Stimulated activated CD4-positive, alpha-beta T cell treated with anti-CD3 and anti-CD28 coated beads, Interleukin-15, amount 100 ng/mL, for 48 hours (primary cell): Measurements from ENCODE around the gene GLTP.
A peak's percentile ranks its signal among the peaks of the same experiment; 100 is the strongest.
"Not testable (repeated sequence)": the region's sequence is repeated elsewhere in the genome, so short reads cannot be mapped to it uniquely, and the experiment has no call there.

Experiments used
- DNase-seq, 2 donors: peaks; one replicate each; pipeline ENCODE4 v3.0.0-alpha.2; 2020; ENCODE audit warnings: low read depth in 2 of 2

GLTP gene, protein sequence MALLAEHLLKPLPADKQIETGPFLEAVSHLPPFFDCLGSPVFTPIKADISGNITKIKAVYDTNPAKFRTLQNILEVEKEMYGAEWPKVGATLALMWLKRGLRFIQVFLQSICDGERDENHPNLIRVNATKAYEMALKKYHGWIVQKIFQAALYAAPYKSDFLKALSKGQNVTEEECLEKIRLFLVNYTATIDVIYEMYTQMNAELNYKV

DNA sequence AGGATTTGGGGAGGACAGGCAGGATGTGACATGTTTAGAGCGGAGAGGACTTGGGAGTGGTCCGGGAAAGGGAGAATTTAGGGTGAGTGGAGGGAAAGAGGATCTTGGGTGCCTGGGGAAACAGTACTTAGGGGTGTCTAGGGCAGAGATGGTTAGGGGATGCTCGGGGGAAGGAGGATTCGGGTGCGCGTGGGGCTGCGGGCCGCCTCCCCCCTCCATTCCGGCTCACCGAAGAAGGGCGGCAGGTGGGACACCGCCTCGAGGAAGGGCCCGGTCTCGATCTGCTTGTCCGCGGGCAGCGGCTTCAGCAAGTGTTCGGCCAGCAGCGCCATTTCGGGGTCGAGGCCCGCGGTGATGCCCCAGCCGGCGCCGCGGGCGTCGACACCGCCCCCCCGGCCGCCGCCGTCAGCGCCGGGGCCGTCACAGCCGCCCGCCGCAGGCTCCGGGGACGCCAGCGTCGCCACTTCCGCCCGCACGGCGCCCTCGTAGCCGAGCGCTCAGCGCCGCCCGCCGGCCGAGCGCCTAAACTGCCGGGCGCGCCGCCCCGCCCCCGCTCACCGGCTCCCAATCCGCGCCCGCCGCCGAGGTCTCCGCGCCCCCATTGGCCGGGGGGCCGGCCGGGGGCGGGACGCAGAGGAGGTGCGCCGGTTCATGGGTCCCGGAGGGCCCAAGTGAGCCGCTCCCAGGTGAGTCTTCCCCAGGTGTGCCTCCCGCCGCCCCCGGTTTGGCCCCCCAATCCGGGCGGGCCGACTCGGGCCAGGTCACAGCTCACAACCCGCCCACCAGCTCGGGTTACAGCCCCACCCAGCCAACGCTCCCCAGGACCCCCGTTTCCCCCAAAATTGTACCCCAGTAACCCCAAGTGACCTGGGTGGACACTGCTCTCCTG, at the start of gene GLTP:
GLTP (minus strand) TSS at position 499 of the 889 bp plus-strand sequence; CDS start at position 332, 167 bp downstream.
- peak; percentile 65 to 87 for DNase-seq

DNA sequence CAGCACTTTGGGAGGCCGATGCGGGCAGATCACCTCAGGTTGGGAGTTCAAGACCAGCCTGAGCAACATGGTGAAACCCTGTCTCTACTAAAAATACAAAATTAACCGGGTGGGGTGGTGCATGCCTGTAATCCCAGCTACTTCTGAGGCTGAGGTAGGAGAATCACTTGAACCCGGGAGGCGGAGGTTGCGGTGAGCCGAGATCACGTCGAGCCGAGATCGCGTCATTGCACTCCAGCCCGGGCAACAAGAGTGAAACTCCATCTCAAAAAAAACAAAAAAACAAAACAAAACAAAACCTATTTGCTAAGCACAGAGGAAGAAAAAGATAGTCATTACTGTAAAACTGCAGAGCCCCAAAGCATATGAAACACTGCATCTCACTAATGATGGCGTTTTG, 49.0 kb upstream of the GLTP start:
- not testable (repeated sequence) for DNase-seq

DNA sequence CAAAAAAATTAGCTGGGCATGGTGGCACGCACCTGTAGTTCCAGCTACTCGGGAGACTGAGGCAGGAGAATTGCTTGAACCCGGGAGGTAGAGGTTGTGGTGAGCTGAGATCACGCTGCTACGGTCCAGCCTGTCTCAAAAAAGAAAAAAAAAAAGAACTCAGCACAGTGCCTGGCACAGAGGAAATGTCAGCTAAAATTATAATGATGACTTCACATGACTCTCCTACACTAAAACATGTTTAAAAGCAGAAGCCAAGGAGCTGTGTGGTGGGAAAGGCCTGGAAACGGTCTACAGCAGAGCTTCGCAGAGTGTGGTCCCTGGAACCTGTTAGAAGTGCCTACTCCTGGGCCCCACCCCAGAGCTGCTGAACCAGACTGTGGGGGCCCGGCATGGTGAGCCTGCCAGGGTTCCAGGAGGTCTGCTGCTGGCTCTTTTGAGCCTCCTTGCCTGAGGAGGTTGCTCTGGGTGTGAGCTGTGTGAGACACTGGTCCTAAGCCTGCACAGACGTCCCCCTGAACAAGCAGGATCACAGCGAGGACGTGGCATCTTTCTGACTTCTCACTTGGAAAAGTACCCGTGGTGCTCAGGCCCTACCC, 47.8 kb upstream of the GLTP start:
- no peak for DNase-seq

DNA sequence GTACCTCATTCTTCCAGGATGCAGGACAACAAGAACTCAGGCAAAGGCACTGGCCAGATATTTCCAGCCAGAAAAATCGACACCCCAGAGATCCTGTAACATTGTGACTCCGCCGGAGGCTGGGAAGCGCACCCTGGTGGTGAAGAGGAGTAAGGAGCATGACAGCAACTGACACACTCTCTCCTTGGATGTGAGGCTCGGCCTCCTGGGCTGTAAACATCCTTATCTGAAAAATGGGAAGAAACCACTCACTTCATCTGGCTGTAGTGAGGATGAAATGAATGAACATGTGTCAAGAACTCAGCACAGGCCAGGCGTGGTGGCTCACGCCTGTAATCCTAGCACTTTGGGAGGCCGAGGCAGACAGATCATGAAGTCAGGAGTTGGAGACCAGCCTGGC, 47.3 kb upstream of the GLTP start:
- DNase-seq: peak; percentile 11 to 24

DNA sequence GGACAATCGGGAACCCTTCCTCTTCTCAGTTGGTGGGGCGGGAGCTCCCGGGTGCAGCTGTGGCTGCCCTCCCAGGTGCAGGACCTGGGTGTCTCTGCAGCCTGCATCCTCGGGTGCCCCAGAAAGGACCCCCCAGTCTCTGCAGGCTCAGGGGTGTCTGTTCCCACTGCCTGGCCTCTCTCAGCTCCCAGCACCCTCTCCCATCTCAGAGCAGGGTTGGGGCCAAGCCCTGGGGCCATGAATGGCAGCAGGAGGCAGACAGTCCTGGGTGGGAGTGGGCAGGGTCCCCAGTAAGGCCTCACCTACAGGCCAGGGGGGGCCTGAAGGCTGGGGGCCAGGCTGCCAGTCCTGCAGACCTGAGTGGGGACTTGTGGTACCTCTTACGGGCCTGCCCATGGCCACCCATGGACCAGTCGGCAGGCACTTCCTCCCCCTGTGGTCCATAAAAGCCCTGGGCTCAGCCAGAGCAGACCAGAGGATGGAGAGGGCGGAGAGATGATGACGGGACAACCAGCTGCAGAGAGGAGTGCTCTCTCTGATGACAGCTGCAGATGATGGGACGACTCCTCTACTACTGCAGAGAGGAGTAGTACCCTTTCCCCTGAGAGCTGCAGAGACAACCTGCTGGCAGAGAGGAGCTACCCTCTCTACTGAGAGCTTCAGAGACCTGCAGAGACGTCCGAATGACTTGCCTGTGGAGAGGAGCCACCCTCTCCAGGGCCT, 46.3 kb upstream of the GLTP start:
- DNase-seq: no peak

DNA sequence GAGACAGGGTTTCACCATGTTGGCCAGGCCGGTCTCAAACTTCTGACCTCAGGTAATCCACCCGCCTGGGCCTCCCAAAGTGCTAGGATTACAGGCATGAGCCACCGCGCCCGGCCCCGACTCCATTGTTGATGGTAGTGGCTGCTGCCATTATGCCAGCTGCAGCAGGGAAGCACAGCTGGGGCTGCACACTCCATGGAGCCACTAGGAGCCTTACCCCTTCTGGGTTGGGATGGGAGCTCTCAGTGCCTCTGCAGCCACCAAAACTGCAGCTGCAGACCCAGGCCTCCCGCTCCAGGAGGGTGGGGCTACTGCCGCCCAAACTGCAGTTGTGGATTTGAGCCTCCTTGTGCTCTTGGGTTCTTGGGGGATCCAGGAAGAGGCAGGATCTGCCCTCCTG, 45.7 kb upstream of the GLTP start:
- DNase-seq: no peak

DNA sequence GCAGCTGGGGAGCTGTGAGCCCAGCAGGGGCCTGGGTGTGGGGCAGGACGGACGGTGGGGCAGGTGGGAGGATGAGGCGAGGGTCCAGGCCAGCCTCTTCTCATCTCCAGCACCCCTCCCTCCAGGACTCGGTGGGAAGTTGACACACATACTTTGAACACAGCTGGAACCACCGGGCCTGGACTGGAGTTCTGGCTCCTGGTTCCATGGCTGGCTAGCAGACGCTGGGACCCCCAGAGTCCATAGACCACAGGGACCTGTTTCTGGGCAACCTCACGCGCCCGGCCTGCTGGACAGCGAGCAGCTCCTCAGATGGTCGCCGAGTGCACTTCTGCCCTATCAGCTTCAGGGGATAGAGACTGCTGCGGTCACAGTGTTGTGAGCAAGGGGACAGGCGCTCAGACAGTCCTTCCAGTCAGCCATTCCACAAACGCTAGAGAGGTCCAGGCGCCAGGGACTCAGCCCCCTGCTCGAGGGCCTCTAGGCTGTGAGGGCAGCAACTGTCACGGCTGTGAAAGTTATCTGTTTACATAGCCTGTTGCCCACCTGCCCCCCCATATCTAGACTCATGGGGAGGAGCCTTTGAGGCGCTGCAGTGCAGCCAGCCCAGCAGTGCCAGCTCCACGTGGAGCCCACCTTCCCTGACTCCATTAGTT, 45.0 kb upstream of the GLTP start:
- DNase-seq: no peak

DNA sequence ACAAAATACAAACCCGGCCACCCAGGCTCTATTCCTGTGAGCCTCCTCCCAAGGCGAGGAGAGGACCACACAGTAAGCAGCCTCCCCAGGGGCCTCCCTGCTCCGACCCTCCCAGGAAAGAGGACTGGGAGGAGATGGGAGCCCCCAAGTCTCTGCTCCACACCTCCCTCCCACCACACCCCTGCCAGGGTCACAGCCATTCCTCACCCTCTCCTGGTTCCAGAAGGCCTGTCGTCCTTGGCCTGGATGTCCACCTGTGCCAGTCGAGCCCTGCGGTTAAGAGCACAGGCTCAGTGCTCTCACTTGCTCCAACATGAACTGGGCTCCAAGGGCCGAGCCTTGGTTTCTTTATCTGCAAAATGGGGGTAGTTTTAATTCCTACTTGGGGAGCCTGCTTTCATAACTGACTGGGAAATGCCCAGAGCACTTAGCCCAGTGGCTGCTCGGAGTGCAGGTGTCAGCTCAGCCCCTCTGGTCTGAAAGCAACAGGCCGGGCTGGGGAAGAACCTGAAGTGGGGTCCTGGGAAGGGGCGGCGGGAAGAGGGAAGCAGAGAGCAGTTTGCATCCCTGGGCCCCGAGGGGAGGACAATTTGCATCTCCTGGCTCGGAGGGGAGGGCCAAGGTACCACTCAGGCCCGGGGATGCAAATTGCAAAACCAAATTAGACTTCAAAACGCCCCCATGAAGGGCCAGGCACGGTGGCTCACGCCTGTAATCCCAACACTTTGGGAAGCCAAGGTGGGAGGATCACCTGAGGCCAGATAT, 43.3 kb upstream of the GLTP start:
- DNase-seq: no peak

DNA sequence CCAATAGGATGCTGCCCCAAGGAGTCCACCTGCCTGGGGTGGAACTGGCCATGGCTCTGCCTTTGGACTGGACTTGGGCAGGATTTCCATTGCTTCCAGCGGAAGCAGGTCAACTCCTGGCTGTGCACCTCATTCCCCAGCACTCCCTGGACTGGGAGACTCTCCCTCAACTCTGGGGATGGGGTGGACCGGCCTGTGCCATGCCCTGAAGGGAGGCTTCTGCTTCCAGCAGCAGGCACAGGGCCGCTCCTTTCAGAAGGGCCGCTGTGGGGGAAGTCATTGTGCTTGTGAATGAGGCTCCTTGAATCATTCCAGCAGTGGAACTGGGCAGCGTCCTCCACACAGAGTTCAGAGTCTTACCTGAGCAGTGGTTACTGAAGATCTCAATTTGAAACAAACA, 42.7 kb upstream of the GLTP start:
- DNase-seq: no peak

DNA sequence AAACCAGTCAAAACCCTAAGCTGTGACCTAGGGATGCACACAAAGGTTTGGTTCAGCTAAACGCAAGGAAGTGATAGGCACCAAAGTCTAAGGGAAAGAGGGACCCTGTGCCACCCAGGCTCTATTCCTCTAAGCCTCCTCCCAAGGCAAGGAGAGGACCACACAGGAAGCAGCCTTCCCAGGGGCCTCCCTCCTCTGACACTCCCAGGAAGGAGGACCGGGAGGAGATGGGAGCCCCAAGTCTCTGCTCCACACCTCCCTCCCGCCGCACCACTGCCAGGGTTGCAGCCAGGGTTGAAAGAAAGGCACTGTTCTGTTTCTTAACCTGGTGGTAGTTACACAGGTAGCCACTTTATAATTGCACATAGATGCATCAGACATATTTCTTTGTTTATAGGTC, 41.6 kb upstream of the GLTP start:
- DNase-seq: no peak

DNA sequence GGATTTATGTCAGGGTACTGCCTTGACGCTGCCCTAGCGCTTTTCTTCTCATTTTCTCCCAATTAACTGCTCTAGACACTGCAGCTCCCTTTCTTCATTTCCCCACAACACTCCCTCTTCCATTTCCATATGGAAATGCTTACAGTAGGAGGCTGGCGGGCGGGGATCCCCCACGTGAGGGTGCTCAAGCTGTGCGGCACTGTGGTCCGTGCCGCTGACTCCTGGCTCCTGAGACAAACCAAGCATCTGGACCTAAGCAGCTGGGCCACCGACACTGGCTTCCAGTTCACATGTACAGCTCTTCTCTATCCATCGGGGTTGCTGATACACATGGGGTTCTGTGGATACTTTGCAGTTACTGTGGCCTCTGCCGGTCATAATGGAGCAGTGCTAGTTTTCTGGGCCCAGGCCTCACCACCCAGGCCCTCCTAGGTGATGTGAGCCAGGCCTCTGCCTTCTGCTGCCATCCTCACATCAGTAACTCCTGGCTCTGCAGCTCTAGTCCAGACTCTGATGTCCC, 40.0 kb upstream of the GLTP start:
- DNase-seq: no peak

DNA sequence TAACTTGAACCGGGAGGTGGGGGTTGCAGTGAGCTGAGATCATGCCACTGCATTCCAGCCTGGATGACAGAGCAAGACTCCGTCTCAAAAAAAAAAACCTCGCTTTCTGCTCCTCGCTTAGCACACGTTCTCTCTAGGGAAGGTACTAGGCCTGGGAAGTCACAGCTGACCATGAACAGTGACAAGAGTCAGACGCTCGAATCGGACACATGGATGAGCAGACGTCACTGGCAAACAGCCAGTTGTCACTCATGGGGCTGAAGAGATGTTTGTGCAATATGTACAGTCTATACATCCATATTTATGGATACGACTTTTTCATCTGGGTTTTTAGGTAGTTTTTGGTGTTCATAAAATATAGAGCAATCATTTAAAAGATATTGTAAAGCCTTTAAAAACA, 39.1 kb upstream of the GLTP start:
- no peak for DNase-seq

DNA sequence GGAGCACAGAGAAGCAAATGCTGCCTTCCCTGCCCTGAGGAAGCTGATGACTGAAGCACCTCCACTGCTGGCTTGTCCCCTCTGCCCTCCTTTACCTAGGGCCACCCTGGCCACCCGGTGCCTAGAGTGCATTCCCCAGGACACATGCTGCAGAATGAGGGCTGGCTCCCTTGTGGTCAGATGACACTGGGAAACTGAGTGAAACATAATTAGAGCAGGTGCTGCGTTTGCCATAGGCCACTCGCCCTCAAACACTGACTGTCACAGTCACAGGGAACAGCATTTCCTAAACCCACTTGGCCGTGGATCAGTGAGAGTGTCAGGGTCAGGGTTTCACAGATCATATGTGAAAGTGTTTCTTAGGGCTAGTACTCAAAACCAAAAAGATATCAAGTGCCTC, 35.7 kb upstream of the GLTP start:
- no peak for DNase-seq

DNA sequence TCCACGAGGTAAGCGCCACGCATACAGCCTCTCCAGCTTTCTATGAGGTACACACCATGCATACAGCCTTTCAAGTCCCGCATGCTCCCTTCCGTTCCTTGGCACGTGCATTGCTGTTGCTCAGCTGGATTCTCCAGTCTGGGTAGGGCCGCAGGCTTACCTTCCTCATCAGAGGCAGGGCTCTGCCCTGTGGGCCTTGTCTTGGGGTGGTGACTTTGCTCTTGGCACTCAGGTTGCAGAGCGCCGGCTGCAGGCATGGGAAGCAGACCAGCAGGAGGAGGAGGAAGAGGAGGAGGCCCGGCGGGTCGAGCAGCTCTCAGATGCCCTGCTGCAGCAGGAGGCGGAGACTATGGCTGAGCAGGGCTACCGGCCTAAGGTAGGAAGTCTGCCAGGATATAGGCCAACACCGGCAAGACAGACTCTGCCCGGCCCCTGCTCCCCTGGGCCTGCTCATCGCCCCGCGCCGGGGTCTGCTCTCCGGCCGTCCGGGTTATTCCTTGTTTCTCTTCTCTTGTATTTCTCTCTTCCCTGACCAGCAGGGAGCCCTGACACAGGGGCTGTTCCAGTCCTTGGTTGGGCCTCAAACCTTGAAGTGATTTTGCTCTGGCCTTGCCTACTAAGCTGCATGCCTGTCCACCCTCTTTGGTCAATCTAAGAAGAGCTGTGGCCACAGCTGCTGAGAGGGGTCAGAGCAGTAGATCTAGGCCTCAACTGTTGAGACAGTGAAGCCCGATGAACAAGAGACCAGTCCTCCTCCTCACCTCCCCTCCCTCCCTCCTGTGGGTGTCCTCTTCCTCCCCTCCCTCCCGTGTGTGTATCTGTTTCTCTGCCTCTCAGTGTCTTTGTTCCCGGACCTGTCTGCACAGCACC, 35.1 kb upstream of the GLTP start:
- no peak for DNase-seq

DNA sequence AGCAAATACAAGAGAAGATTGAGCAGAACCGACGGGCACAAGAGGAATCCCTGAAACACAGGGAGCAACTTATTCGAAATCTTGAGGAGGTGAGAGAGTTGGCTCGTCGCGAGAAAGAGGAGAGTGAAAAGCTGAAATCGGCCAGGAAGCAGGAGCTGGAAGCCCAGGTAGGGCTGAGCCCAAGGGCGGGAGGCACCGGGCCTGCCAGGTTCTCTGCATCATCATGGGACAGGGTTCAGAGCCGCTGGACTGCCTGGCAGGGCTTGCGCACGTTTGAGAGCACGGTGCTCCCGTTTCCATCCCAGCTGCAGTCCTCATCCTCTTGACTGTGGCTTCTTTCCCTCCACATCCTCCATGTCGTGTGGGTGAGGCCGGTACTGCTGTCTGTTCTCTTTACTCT, 34.1 kb upstream of the GLTP start:
- no peak for DNase-seq

DNA sequence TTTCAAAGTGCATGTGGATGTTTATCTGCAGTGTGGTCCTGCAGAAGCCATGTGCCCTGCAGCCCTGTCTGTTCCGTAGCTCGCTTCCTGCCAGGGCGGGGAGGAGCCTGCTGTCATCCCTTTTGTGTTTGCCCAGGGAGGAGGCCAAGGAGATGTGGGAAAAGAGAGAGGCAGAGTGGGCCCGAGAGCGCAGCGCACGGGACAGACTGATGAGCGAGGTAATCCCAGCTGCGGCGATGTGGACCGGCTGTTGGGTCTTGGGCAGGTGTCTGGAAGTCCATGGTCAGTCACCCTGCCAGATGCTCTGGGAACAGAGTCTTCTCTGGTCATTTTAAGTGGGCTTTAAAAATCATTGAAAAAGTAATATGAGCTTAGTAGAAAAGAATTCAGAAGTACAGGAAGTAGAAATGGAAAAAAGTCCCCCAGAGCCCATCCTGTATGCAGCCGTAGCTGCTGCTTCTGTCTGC, 32.5 kb upstream of the GLTP start:
- no peak for DNase-seq

DNA sequence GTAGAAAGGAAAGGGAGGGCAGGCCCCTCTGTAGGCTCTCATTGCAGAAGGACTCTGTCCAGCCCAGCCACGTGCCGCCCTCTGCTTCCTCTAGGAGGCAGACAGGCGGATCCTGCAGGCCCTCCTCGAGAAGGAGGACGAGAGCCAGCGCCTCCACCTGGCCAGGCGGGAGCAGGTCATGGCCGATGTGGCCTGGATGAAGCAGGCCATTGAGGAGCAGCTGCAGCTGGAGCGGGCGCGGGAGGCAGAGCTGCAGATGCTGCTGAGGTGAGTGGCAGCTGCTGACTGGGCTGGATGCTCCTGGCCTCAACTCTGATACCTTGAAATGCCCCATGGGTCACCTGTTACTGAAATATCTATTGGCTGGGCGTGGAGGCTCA, 30.6 kb upstream of the GLTP start:
- DNase-seq: peak in 1 of 2 donors; percentile 19

DNA sequence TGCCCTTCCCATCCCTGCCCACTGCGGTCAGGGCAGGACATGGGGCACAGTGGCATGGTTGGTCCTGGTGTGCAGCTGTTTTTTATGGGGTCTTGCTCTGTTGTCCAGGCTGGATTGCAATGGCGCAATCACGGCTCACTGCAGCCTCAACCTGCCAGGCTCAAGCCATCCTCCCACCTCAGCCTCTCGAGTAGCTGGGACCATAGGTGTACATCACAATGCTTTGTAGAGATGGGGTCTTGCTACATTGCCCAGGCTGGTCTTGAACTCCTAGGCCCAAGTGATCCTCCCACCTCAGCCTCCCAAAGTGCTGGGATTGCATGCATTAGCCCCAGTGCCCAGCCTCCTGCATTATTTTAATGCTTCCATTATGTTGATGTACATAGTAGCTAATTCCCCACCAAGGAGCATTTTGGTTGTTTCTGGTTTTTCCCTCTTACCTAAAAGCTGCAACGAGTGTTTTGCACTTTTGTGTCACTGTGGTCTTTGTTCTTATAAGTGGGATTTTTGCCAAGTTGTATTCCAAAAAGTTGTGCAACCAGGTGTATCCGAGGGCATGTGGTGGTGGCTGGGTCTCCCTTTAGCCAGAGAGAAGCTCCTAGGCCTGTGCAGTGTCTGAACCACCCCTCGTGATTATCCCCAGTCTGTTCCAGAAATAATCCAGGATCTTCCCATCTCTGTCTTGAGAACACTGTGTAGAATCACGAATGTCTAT, 30.1 kb upstream of the GLTP start:
- no peak for DNase-seq

DNA sequence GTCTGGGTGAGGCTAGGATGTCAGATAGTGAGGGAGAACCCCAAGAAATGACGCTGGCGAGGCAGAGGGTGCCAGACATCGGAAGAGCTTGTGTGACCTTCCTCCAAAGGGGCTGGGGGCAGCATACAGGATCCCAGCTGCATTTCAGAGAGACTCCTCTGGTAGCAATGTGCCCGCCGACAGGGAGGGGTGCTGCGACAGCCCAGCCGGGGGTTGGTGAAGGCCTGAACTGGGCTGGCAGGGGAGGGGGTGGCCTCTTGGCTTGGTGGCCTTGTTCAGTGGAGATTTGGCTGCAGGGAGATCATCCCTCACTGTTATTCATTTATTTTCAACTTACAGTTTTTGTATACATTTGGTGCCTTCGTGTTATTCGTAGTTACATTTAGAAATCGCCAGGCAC, 25.0 kb upstream of the GLTP start:
- no peak for DNase-seq
